HG03066 (cell line): ENCODE data around the gene ZBTB46.
"Not testable (repeated sequence)": the region's sequence is repeated elsewhere in the genome, so short reads cannot be mapped to it uniquely, and the experiment has no call there.

Experiments used
- ATAC-seq: cut with Tn5 transposase; IDR thresholded peaks from one replicate; pipeline ENCODE4 v1.9.1; 2021; ENCODE audit warnings: low read depth; ENCODE audit not compliant: unreplicated experiment

Gene ZBTB46

GRCh38 chr20:63859166-63859699, 28.2 kb upstream of the ZBTB46 start:
- ATAC-seq, result no peak

- ATAC-seq, result no peak
These were observed 27.5 kb upstream of the ZBTB46 start for GRCh38 chr20:63858393-63859165.

- ATAC-seq, result no peak
These were observed 26.8 kb upstream of the ZBTB46 start for GRCh38 chr20:63857764-63858392.

- no peak for ATAC-seq
These were observed 25.0 kb upstream of the ZBTB46 start for GRCh38 chr20:63856098-63856511.

GRCh38 chr20:63855363-63856097, 24.5 kb upstream of the ZBTB46 start:
- no peak for ATAC-seq

- ATAC-seq, result no peak
These were observed 23.8 kb upstream of the ZBTB46 start for GRCh38 chr20:63854766-63855362.

- ATAC-seq, result no peak
These were observed 23.2 kb upstream of the ZBTB46 start for GRCh38 chr20:63854069-63854765.

GRCh38 chr20:63853733-63854068, 22.6 kb upstream of the ZBTB46 start:
- not testable (repeated sequence) for ATAC-seq

- ATAC-seq, result not testable (repeated sequence)
These were observed 20.5 kb upstream of the ZBTB46 start for GRCh38 chr20:63851548-63851943.

GRCh38 chr20:63850689-63851547, 19.9 kb upstream of the ZBTB46 start:
- peak; percentile 75 for ATAC-seq

- no peak for ATAC-seq
These were observed 17.2 kb upstream of the ZBTB46 start for GRCh38 chr20:63848003-63848911.

- ATAC-seq, result no peak
These were observed 16.4 kb upstream of the ZBTB46 start for GRCh38 chr20:63847237-63848002.

GRCh38 chr20:63846888-63847236, 15.8 kb upstream of the ZBTB46 start:
- ATAC-seq, result no peak

- no peak for ATAC-seq
These were observed 15.2 kb upstream of the ZBTB46 start for GRCh38 chr20:63846128-63846771.

- ATAC-seq, result no peak
These were observed 13.5 kb upstream of the ZBTB46 start for GRCh38 chr20:63844511-63844991.

- no peak for ATAC-seq
These were observed 12.7 kb upstream of the ZBTB46 start for GRCh38 chr20:63843778-63844177.

- ATAC-seq, result no peak
These were observed 12.2 kb upstream of the ZBTB46 start for GRCh38 chr20:63843222-63843621.
